HG03060 (cell line): ENCODE results near the gene ALDH9A1.

Experiments used
- ATAC-seq: cut with Tn5 transposase; IDR thresholded peaks from one replicate; pipeline ENCODE4 v1.9.1; 2021; ENCODE audit warnings: low read depth, moderate number of reproducible peaks; ENCODE audit not compliant: unreplicated experiment

ALDH9A1 gene

DNA sequence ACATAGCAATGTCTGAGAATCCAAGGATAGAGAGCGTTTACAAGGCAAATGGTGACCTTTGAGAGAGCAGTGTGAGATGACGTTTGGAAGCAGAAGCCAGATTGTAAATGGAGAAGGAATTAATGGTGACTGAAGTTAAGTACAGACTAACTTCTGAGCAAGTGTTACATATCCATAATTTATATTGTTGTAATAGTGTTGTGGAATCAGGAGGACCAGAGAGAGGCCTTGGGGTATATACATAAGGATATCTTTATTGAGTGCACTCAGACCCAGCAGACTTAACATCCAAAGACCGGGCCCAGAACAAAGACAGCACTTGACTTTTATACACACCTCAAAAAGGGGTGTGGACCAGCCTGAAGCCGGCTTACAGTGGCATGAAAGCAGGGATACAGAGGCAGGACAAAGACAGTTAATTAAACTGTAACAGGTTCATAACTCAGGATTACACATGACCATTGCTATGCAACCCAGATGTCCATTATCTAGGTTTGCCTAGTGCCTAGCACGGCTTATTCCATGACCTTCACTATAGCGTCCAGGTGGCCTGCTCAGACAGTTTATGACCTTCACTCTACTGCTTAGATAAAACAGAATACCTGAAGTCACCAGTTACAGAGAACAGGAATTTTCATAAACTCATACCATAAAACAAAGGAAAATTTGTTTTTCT lies 70.1 kb downstream of the ALDH9A1 start:
- ATAC-seq: no peak

DNA sequence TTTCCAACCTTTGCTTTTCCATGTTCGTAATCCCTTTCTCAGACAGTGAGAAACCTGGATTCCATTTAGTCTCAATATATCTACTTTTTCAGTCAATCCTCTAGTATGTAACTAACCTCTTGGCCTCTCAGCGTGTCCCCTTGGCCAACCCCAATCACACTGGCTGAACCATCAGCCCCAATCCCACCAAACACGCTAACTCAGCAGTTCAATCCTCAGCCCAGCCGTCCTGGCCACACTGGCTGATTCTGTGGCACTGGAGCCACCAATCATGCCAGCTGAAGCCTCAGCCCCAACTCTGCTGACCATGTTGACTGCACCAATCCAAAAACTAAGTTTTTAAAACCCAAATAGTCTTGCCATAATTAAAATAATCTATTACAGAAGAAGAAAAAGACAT lies 73.9 kb downstream of the ALDH9A1 start:
- no peak for ATAC-seq

DNA sequence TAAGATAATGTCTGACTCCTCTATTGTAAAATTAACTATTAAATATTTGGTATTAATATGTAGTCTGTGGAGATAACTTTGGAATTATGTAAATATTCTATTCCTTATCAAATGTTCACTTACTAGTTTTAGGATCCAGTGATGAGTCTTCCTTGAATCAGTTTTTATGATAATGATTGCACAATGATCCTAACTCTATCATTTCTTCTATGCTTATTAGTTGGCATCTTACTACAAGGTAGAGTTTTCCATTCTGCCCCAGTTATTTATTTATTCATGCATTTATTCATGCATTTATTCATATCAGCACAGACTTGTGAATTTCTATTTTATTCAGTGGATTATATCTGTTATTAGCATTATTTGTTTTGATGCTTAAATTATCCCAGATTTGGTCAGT lies 74.7 kb downstream of the ALDH9A1 start:
- no peak for ATAC-seq

GRCh38 chr1:165619647-165620151 lies 78.7 kb downstream of the ALDH9A1 start:
- no peak for ATAC-seq

GRCh38 chr1:165616987-165617546 lies 81.3 kb downstream of the ALDH9A1 start:
- ATAC-seq: no peak

DNA sequence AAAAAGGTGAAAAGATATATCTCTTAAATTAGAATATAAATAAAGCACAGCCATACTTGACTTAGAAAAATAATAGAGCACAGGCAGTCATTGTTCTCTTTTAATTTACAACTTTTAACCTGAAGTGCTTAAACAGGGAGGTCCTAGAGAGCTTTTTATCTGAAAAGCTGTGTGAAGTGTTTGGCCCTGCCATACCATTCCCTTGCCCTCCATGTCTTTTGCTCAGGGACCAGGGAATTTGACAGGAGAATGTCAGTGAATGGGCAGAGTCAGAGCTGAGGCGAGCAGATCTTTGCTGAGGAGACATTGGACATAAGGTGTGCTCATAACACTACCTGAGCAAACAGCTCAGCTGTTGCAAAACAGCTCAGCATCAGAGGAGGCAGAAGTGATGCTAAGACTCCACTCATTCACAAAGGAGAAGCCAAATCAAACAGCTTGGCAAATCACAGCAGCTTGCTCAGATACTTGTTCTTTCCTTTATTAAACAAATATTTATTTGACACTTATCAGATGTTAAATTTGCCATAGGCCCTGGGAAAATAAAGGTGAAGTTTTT lies 82.2 kb downstream of the ALDH9A1 start:
- ATAC-seq: no peak
